Transverse colon (tissue), 4 donors: ENCODE data around the gene ALKBH3. TPM values are rescaled to one million over a fixed set of nuclear protein-coding genes. Genes with fewer than 3 reads are reported as not detected.
A peak's percentile ranks its signal among the peaks of the same experiment; 100 is the strongest.

Experiments used
- DNase-seq: peaks from one replicate; pipeline ENCODE4 v3.0.0-alpha.2; 2019
- H3K27ac ChIP-seq, 4 donors: fragments of 200-600 bp; sonication (generic); 2 replicates each; pipeline ENCODE4 v1.5.1; 2016 to 2018; ENCODE audit warnings: inconsistent platforms in 4 of 4
- H3K27me3 ChIP-seq: fragments of 200-600 bp; sonication (generic); 2 replicates; pipeline ENCODE4 v1.5.1; 2017; ENCODE audit warnings: inconsistent platforms
- H3K36me3 ChIP-seq, 4 donors: fragments of 200-600 bp; sonication (generic); 2 replicates each; pipeline ENCODE4 v1.5.1; 2017 to 2019; ENCODE audit warnings: inconsistent platforms in 4 of 4
- H3K4me1 ChIP-seq, 4 donors: fragments of 200-600 bp; sonication (generic); 2 replicates each; pipeline ENCODE4 v1.5.1; 2017 to 2020; ENCODE audit warnings: inconsistent platforms in 4 of 4
- H3K4me3 ChIP-seq, 4 donors: fragments of 200-600 bp; sonication (generic); 1 replicate in 1 of 4; 2 replicates in 3 of 4; pipeline versions ENCODE4 v1.5.1 to v1.6.1; 2017 to 2019; ENCODE audit warnings: inconsistent platforms in 4 of 4
- H3K9me3 ChIP-seq, 2 donors: fragments of 200-600 bp; sonication (generic); 2 replicates each; pipeline ENCODE4 v1.5.1; 2017 to 2019; ENCODE audit warnings: inconsistent platforms in 2 of 2
- CTCF ChIP-seq, 5 experiments: fragments of 200-600 bp in 3 of 5; fragments of 450-650 bp in 2 of 5; sonication (generic) in 3 of 5; IDR thresholded peaks; 1 replicate in 2 of 5; 2 replicates in 3 of 5; pipeline ENCODE4 v1.5.1; 2016 to 2017; ENCODE audit warnings: antibody characterized with exemption in 5 of 5, inconsistent platforms in 3 of 5, mild to moderate bottlenecking in 2 of 5, moderate library complexity in 1 of 5
- EP300 ChIP-seq: sonication (generic); formaldehyde crosslinking; IDR thresholded peaks from one replicate; pipeline ENCODE4 v1.6.1; 2017; ENCODE audit warnings: antibody characterized with exemption, low read depth
- POLR2A ChIP-seq: fragments of 450-650 bp; IDR thresholded peaks from one replicate; pipeline ENCODE4 v1.6.1; 2016; ENCODE audit warnings: antibody characterized with exemption, mild to moderate bottlenecking, moderate library complexity
- POLR2AphosphoS5 ChIP-seq, 3 donors: sonication (generic); formaldehyde crosslinking; IDR thresholded peaks; one replicate each; pipeline ENCODE4 v1.6.1; 2016; ENCODE audit warnings: antibody characterized with exemption in 3 of 3
- WGBS, 2 donors: methylation state at CpG; one replicate each; pipeline ENCODE4 v1.1.5; 2018; ENCODE audit warnings: low coverage in 1 of 2; 5-methylcytosine and 5-hydroxymethylcytosine counted together
- in situ Hi-C, 4 donors: fragments of 200-750 bp; cut with MboI; loops; one replicate each; pipeline versions ENCODE4 v1.15.0 to v1.15.1; 2017; ENCODE audit warnings: low sequenced_read_pairs in 3 of 4, low pct_ligation_motif_present in 1 of 4, low pct_unique_long_range_greater_than_20kb in 1 of 4
- intact Hi-C: fragments of 100-400 bp; cut with DNase I; formaldehyde crosslinking; loops from one replicate; pipeline ENCODE4 v1.15.1; 2023; ENCODE audit warnings: low total_unique reads
- total RNA-seq, 4 donors: library from RNA; depleted of rRNA; stranded (reverse); fragments of >200 nt; gene quantifications; one replicate each; pipeline ENCODE4 v1.1.0, GENCODE V29; 2016

Gene ALKBH3
- total RNA-seq, 4 donors from 2014 or later: 7.2 to 27.6 (median 23.5) TPM

- Histone ChIP-seq H3K4me1 (no peaks in the 10 kb centered on the region), H3K27ac (no peak overlapping the region), H3K4me3 (no peak overlapping the region), H3K27me3 (no peaks in the 10 kb centered on the region), H3K9me3 (no peaks in the 10 kb centered on the region), H3K36me3 (peaks cover 0 to 49% (median 13%) of the 10 kb centered on the region in 4 donors)
- intact Hi-C loops: loop anchor here (10.0 kb wide), 1 partner anchor 636 kb away; no protein-coding TSS in a partner anchor
- in situ Hi-C loops: loop anchor here in 1 of 4 donors (10.0 kb wide), 1 partner anchor 136 kb away; no protein-coding TSS in a partner anchor
- WGBS, 2 donors: 88 to 100% methylated on average over 2 to 13 of the region's 13 CpGs
- no peak for TF ChIP-seq POLR2A
- TF ChIP-seq POLR2AphosphoS5 (IDR thresholded peaks at IDR 0.05): no peak
- no peak for TF ChIP-seq EP300
- TF ChIP-seq CTCF (IDR thresholded peaks at IDR 0.05): no peak
- no peak for DNase-seq
Observed at GRCh38 chr11:43899094-43899493, 18.5 kb downstream of the ALKBH3 start.

- DNase-seq: no peak
- intact Hi-C loops (no loop called here), in situ Hi-C loops (no loop called here)
- Histone ChIP-seq H3K9me3 (no peaks in the 10 kb centered on the region), H3K27ac (no peak overlapping the region), H3K4me1 (peaks cover 0 to 20% (median 0%) of the 10 kb centered on the region in 4 donors), H3K36me3 (peaks cover 0 to 44% (median 13%) of the 10 kb centered on the region in 4 donors), H3K27me3 (no peaks in the 10 kb centered on the region), H3K4me3 (no peak overlapping the region)
- TF ChIP-seq EP300 (no peak), POLR2A (no peak), CTCF (IDR thresholded peaks at IDR 0.05) (no peak), POLR2AphosphoS5 (IDR thresholded peaks at IDR 0.05) (no peak)
- 76 to 97% methylated on average over 2 to 4 of the region's 4 CpGs for WGBS, 2 donors
Observed at GRCh38 chr11:43901551-43901950, 20.9 kb downstream of the ALKBH3 start.

DNA sequence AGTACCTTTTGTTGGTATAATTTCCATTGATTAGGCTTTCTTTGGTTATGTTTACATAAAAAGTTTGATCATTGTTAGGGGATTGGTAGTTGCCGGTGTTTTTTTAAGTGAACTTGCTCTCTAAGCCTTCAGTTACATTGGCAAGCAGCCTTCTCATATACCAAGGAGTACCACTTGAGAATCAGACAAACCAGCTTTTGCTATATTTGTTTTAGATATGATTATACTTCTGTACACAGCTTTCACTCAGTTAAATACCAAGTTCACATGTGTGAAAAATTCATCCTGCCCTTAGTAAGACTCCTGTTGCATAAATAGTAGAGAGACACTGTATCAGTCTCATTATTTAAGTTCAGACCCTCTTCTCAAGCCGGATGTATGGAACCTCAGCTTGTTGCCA, 22.4 kb downstream of the ALKBH3 start:
- no peak for DNase-seq
- intact Hi-C loops (no loop called here), in situ Hi-C loops (no loop called here)
- H3K4me1 ChIP-seq: peaks cover 0 to 20% (median 0%) of the 10 kb centered on the region in 4 donors
- TF ChIP-seq POLR2A (no peak), EP300 (no peak), POLR2AphosphoS5 (IDR thresholded peaks at IDR 0.05) (no peak), CTCF (IDR thresholded peaks at IDR 0.05) (no peak)
- no peak overlapping the region for H3K4me3 ChIP-seq
- H3K36me3 ChIP-seq: peaks cover 0 to 40% (median 10%) of the 10 kb centered on the region in 4 donors
- no peaks in the 10 kb centered on the region for H3K27me3 ChIP-seq
- WGBS, 2 donors: 83 to 96% methylated on average over 1 to 2 of the region's 2 CpGs
- no peaks in the 10 kb centered on the region for H3K9me3 ChIP-seq
- no peak overlapping the region for H3K27ac ChIP-seq

- TF ChIP-seq CTCF (IDR thresholded peaks at IDR 0.05) (no peak), POLR2AphosphoS5 (IDR thresholded peaks at IDR 0.05) (no peak)
- in situ Hi-C loops (no loop called here), intact Hi-C loops (no loop called here)
- Histone ChIP-seq H3K36me3 (peaks cover 0 to 32% (median 6%) of the 10 kb centered on the region in 4 donors), H3K4me3 (no peak overlapping the region), H3K4me1 (peaks cover 0 to 20% (median 0%) of the 10 kb centered on the region in 4 donors), H3K9me3 (no peaks in the 10 kb centered on the region), H3K27ac (peak overlapping the region in 1 of 4 donors; percentile 62), H3K27me3 (no peaks in the 10 kb centered on the region)
- no peak for DNase-seq
- WGBS, 2 donors: 95 to 100% methylated on average over 4 of the region's 4 CpGs
Observed at GRCh38 chr11:43903969-43904368, 23.3 kb downstream of the ALKBH3 start.
